NT2/D1 (cell line): ENCODE results near the gene CELA3A.
A peak's percentile ranks its signal among the peaks of the same experiment; 100 is the strongest.

Experiments
- DNase-seq: peaks from one replicate; pipeline ENCODE4 v3.0.0-alpha.2; 2011; ENCODE audit warnings: low read depth, low spot score
- H3K27me3 ChIP-seq: 2 replicates; pipeline ENCODE4 v1.6.0; 2011; ENCODE audit warnings: mild to moderate bottlenecking; ENCODE audit not compliant: insufficient read length, insufficient read depth
- H3K36me3 ChIP-seq: 2 replicates; pipeline ENCODE4 v1.6.1; 2011; ENCODE audit warnings: mild to moderate bottlenecking, low read length, mixed read lengths; ENCODE audit not compliant: insufficient read depth, insufficient read length
- H3K4me1 ChIP-seq: 2 replicates; pipeline ENCODE4 v1.5.1; 2011; ENCODE audit not compliant: insufficient read depth, insufficient read length
- H3K4me3 ChIP-seq: 2 replicates; pipeline ENCODE4 v1.5.1; 2011; ENCODE audit warnings: low read depth; ENCODE audit not compliant: insufficient read length
- H3K9ac ChIP-seq: 2 replicates; pipeline ENCODE4 v1.6.0; 2011; ENCODE audit warnings: low read depth; ENCODE audit not compliant: insufficient read length
- H3K9me3 ChIP-seq: 2 replicates; pipeline ENCODE4 v1.5.1; 2011; ENCODE audit warnings: mild to moderate bottlenecking, low read length; ENCODE audit not compliant: insufficient read depth
- SUZ12 ChIP-seq: IDR thresholded peaks from 2 replicates; pipeline ENCODE4 v1.6.1; 2011; ENCODE audit not compliant: insufficient read length, insufficient read depth; ENCODE audit errors: extremely low read depth
- YY1 ChIP-seq: IDR thresholded peaks from 2 replicates; pipeline ENCODE4 v1.6.1; 2011; ENCODE audit not compliant: insufficient read length, insufficient read depth
- ZNF274 ChIP-seq: IDR thresholded peaks from 2 replicates; pipeline ENCODE4 v1.6.1; 2011; ENCODE audit warnings: mild to moderate bottlenecking, low read depth, low read length

The CELA3A gene

GRCh38 chr1:22018583-22019559 is 17.4 kb downstream of the CELA3A start:
- Histone ChIP-seq H3K27me3 (no peaks in the 10 kb centered on the region), H3K4me1 (peaks cover 2% of the 10 kb centered on the region), H3K36me3 (no peaks in the 10 kb centered on the region), H3K9me3 (no peaks in the 10 kb centered on the region), H3K9ac (no peak overlapping the region), H3K4me3 (no peak overlapping the region)
- DNase-seq = no peak
- TF ChIP-seq YY1 = no peak
- no peak for TF ChIP-seq ZNF274
- no peak for TF ChIP-seq SUZ12

- H3K4me3 ChIP-seq = no peak overlapping the region
- no peaks in the 10 kb centered on the region for H3K36me3 ChIP-seq
- no peaks in the 10 kb centered on the region for H3K27me3 ChIP-seq
- H3K4me1 ChIP-seq = peaks cover 2% of the 10 kb centered on the region
- no peak for TF ChIP-seq ZNF274
- TF ChIP-seq YY1 = no peak
- no peak for TF ChIP-seq SUZ12
- DNase-seq = no peak
- no peaks in the 10 kb centered on the region for H3K9me3 ChIP-seq
- H3K9ac ChIP-seq = no peak overlapping the region
These were observed 19.6 kb downstream of the CELA3A start for GRCh38 chr1:22021061-22021460.

- Histone ChIP-seq H3K4me1 (no peaks in the 10 kb centered on the region), H3K4me3 (peak overlapping the region; percentile 91), H3K36me3 (peaks cover 6% of the 10 kb centered on the region), H3K9me3 (no peaks in the 10 kb centered on the region), H3K27me3 (no peaks in the 10 kb centered on the region), H3K9ac (peak overlapping the region; percentile 95)
- no peak for DNase-seq
- TF ChIP-seq YY1 (no peak), ZNF274 (no peak), SUZ12 (no peak)
These were observed 23.3 kb downstream of the CELA3A start for GRCh38 chr1:22024485-22025367.

- TF ChIP-seq YY1 (no peak), SUZ12 (no peak), ZNF274 (no peak)
- Histone ChIP-seq H3K4me3 (peak overlapping the region; percentile 91), H3K36me3 (peaks cover 10% of the 10 kb centered on the region), H3K9me3 (no peaks in the 10 kb centered on the region), H3K9ac (peak overlapping the region; percentile 95), H3K4me1 (no peaks in the 10 kb centered on the region), H3K27me3 (no peaks in the 10 kb centered on the region)
- DNase-seq = peak; percentile 72
These were observed 24.1 kb downstream of the CELA3A start for GRCh38 chr1:22025368-22026155.

GRCh38 chr1:22026924-22027289 is 25.4 kb downstream of the CELA3A start:
- Histone ChIP-seq H3K9me3 (no peaks in the 10 kb centered on the region), H3K4me1 (no peaks in the 10 kb centered on the region), H3K36me3 (peaks cover 21% of the 10 kb centered on the region), H3K9ac (no peak overlapping the region), H3K27me3 (no peaks in the 10 kb centered on the region), H3K4me3 (no peak overlapping the region)
- no peak for DNase-seq
- TF ChIP-seq ZNF274 (no peak), SUZ12 (no peak), YY1 (no peak)

- TF ChIP-seq ZNF274 (no peak), YY1 (no peak), SUZ12 (no peak)
- no peak for DNase-seq
- no peaks in the 10 kb centered on the region for H3K27me3 ChIP-seq
- no peak overlapping the region for H3K9ac ChIP-seq
- H3K36me3 ChIP-seq = peaks cover 21% of the 10 kb centered on the region
- H3K4me1 ChIP-seq = no peaks in the 10 kb centered on the region
- no peaks in the 10 kb centered on the region for H3K9me3 ChIP-seq
- no peak overlapping the region for H3K4me3 ChIP-seq
These were observed 28.6 kb downstream of the CELA3A start for GRCh38 chr1:22030057-22030456.

GRCh38 chr1:22030473-22030872 is 29.0 kb downstream of the CELA3A start:
- no peaks in the 10 kb centered on the region for H3K9me3 ChIP-seq
- TF ChIP-seq SUZ12 (no peak), YY1 (no peak), ZNF274 (no peak)
- H3K4me1 ChIP-seq = no peaks in the 10 kb centered on the region
- H3K36me3 ChIP-seq = peaks cover 21% of the 10 kb centered on the region
- no peak overlapping the region for H3K4me3 ChIP-seq
- no peak overlapping the region for H3K9ac ChIP-seq
- no peak for DNase-seq
- H3K27me3 ChIP-seq = no peaks in the 10 kb centered on the region
